Ectodermal cell (in vitro differentiated cells): ENCODE results near the gene GNAS.
A peak's percentile ranks its signal among the peaks of the same experiment; 100 is the strongest.

Source experiments
- H3K27ac ChIP-seq: 2 replicates; pipeline ENCODE4 v1.7.0; 2013; ENCODE audit warnings: mild to moderate bottlenecking, low read depth, low read length; ENCODE audit not compliant: insufficient read depth, poor library complexity, severe bottlenecking
- H3K27me3 ChIP-seq: 2 replicates; pipeline ENCODE4 v1.7.0; 2013; ENCODE audit warnings: mild to moderate bottlenecking, low read length; ENCODE audit not compliant: insufficient read depth, control insufficient read depth, poor library complexity, severe bottlenecking
- H3K36me3 ChIP-seq: one replicate; pipeline ENCODE4 v1.7.0; 2013; ENCODE audit warnings: low read length; ENCODE audit not compliant: control insufficient read depth, insufficient read depth
- H3K4me1 ChIP-seq: one replicate; pipeline ENCODE4 v1.7.0; 2013; ENCODE audit warnings: low read length; ENCODE audit not compliant: control insufficient read depth, insufficient read depth
- H3K4me3 ChIP-seq: 2 replicates; pipeline ENCODE4 v1.7.0; 2013; ENCODE audit warnings: low read depth, low read length, control low read depth; ENCODE audit not compliant: insufficient read depth
- H3K9me3 ChIP-seq: 2 replicates; pipeline ENCODE4 v1.7.0; 2013; ENCODE audit warnings: mild to moderate bottlenecking, low read length, moderate library complexity; ENCODE audit not compliant: control insufficient read depth
- WGBS, 2 experiments: methylation state at CpG; one replicate each; pipeline ENCODE4 v1.1.7; 2013; ENCODE audit warnings: missing lambda C conversion rate in 2 of 2; 5-methylcytosine and 5-hydroxymethylcytosine counted together

Gene GNAS

GRCh38 chr20:58839991-58840747 is 12.3 kb upstream of the GNAS start:
- H3K4me3 ChIP-seq = peak overlapping the region; percentile 33

GRCh38 chr20:58840816-58841538 is 11.5 kb upstream of the GNAS start:
- Histone ChIP-seq H3K9me3 (no peaks in the 10 kb centered on the region), H3K27me3 (peaks cover 49% of the 10 kb centered on the region), H3K27ac (no peak overlapping the region), H3K36me3 (peaks cover 7% of the 10 kb centered on the region), H3K4me1 (peaks cover 3% of the 10 kb centered on the region), H3K4me3 (no peak overlapping the region)
- WGBS, 2 experiments = 50% methylated on average over 51 of the region's 51 CpGs

More at GRCh38 chr20:58839991-58840747, 12.3 kb upstream of the GNAS start:
- peaks cover 3% of the 10 kb centered on the region for H3K4me1 ChIP-seq
- H3K27ac ChIP-seq = no peak overlapping the region
- no peaks in the 10 kb centered on the region for H3K9me3 ChIP-seq
- 48 to 56% methylated on average over 67 of the region's 67 CpGs for WGBS, 2 experiments
- peaks cover 7% of the 10 kb centered on the region for H3K36me3 ChIP-seq
- peaks cover 49% of the 10 kb centered on the region for H3K27me3 ChIP-seq

GRCh38 chr20:58841539-58842264 is 10.8 kb upstream of the GNAS start:
- peak overlapping the region; percentile 1 for H3K4me3 ChIP-seq
- H3K27ac ChIP-seq = no peak overlapping the region
- H3K36me3 ChIP-seq = peaks cover 7% of the 10 kb centered on the region
- H3K27me3 ChIP-seq = peaks cover 49% of the 10 kb centered on the region
- 54% methylated on average over 58 of the region's 58 CpGs for WGBS, 2 experiments
- no peaks in the 10 kb centered on the region for H3K9me3 ChIP-seq
- peaks cover 3% of the 10 kb centered on the region for H3K4me1 ChIP-seq

- peaks cover 7% of the 10 kb centered on the region for H3K36me3 ChIP-seq
- H3K9me3 ChIP-seq = no peaks in the 10 kb centered on the region
- peak overlapping the region; percentile 11 for H3K4me3 ChIP-seq
- no peak overlapping the region for H3K27ac ChIP-seq
- 52 to 56% methylated on average over 20 of the region's 20 CpGs for WGBS, 2 experiments
- peaks cover 49% of the 10 kb centered on the region for H3K27me3 ChIP-seq
- H3K4me1 ChIP-seq = peaks cover 3% of the 10 kb centered on the region
Observed at GRCh38 chr20:58842276-58842675, 10.2 kb upstream of the GNAS start.

- H3K36me3 ChIP-seq = peaks cover 7% of the 10 kb centered on the region
- 11 to 16% methylated on average over 6 of the region's 6 CpGs for WGBS, 2 experiments
Observed at GRCh38 chr20:58843128-58843556, 9.4 kb upstream of the GNAS start.

GRCh38 chr20:58845706-58846105 is 6.8 kb upstream of the GNAS start:
- no peak overlapping the region for H3K27ac ChIP-seq
- no peaks in the 10 kb centered on the region for H3K9me3 ChIP-seq
- H3K27me3 ChIP-seq = peaks cover 30% of the 10 kb centered on the region
- peaks cover 16% of the 10 kb centered on the region for H3K4me1 ChIP-seq
- WGBS, 2 experiments = 64 to 76% methylated on average over 3 of the region's 3 CpGs
- peaks cover 5% of the 10 kb centered on the region for H3K36me3 ChIP-seq
- H3K4me3 ChIP-seq = no peak overlapping the region

More at GRCh38 chr20:58843128-58843556, 9.4 kb upstream of the GNAS start:
- H3K27ac ChIP-seq = no peak overlapping the region
- H3K27me3 ChIP-seq = peaks cover 49% of the 10 kb centered on the region
- H3K4me3 ChIP-seq = no peak overlapping the region
- H3K4me1 ChIP-seq = peaks cover 5% of the 10 kb centered on the region
- no peaks in the 10 kb centered on the region for H3K9me3 ChIP-seq

GRCh38 chr20:58847463-58847862 is 5.1 kb upstream of the GNAS start:
- Histone ChIP-seq H3K36me3 (peaks cover under 1% of the 10 kb centered on the region), H3K27ac (no peak overlapping the region), H3K4me1 (peaks cover 16% of the 10 kb centered on the region), H3K9me3 (no peaks in the 10 kb centered on the region), H3K27me3 (peaks cover 29% of the 10 kb centered on the region), H3K4me3 (no peak overlapping the region)
- WGBS, 2 experiments = 75 to 86% methylated on average over 2 of the region's 2 CpGs

- Histone ChIP-seq H3K9me3 (no peaks in the 10 kb centered on the region), H3K27me3 (peaks cover 49% of the 10 kb centered on the region), H3K27ac (no peak within 1 kb of the TSS), H3K4me3 (peak within 1 kb of the TSS; percentile 67), H3K36me3 (no peaks in the 10 kb centered on the region), H3K4me1 (peaks cover 13% of the 10 kb centered on the region)
- WGBS, 2 experiments = 52 to 59% methylated on average over 25 of the region's 25 CpGs
Observed at GRCh38 chr20:58850693-58851174, 1.8 kb upstream of the GNAS start, which contains the start of gene GNAS-AS1. GNAS-AS1 (minus strand) TSS chr20:58850902.

GRCh38 chr20:58851221-58851968 is 1.1 kb upstream of the GNAS start:
- WGBS, 2 experiments = 44 to 54% methylated on average over 41 of the region's 41 CpGs
- H3K4me3 ChIP-seq = peak overlapping the region; percentile 67
- no peak overlapping the region for H3K27ac ChIP-seq
- H3K9me3 ChIP-seq = no peaks in the 10 kb centered on the region
- peaks cover 13% of the 10 kb centered on the region for H3K4me1 ChIP-seq
- H3K36me3 ChIP-seq = no peaks in the 10 kb centered on the region
- H3K27me3 ChIP-seq = peaks cover 56% of the 10 kb centered on the region
